Loucy (cell line): ENCODE measurements around the gene UBTF.

Experiments used
- H2AFZ ChIP-seq: fragments of 200-600 bp; sonication (generic); 2 replicates; pipeline ENCODE4 v1.6.0; 2016; ENCODE audit warnings: antibody characterized with exemption, mild to moderate bottlenecking, low read length, moderate library complexity
- H3F3A ChIP-seq: fragments of 200-600 bp; 2 replicates; pipeline ENCODE4 v1.6.0; 2016; ENCODE audit warnings: antibody characterized with exemption, low read depth, mild to moderate bottlenecking
- H3K27me3 ChIP-seq: fragments of 200-600 bp; sonication (generic); 2 replicates; pipeline ENCODE4 v1.6.1; 2014; ENCODE audit warnings: low read length, mild to moderate bottlenecking; ENCODE audit not compliant: insufficient read depth, poor library complexity, severe bottlenecking
- H3K36me3 ChIP-seq: fragments of 200-600 bp; sonication (generic); 2 replicates; pipeline ENCODE4 v1.6.1; 2016; ENCODE audit warnings: low read length; ENCODE audit not compliant: insufficient read depth
- H3K4me1 ChIP-seq: fragments of 200-600 bp; sonication (generic); 2 replicates; pipeline ENCODE4 v1.5.1; 2014; ENCODE audit warnings: low read length, mild to moderate bottlenecking; ENCODE audit not compliant: insufficient read depth, poor library complexity, severe bottlenecking
- H3K4me2 ChIP-seq: fragments of 200-600 bp; sonication (generic); 2 replicates; pipeline ENCODE4 v1.6.0; 2014; ENCODE audit warnings: antibody characterized with exemption, low read length, low read depth, mild to moderate bottlenecking; ENCODE audit not compliant: poor library complexity, severe bottlenecking
- H3K4me3 ChIP-seq: fragments of 200-600 bp; sonication (generic); 2 replicates; pipeline ENCODE4 v1.5.1; 2014; ENCODE audit warnings: low read length, mild to moderate bottlenecking, mixed read lengths; ENCODE audit not compliant: poor library complexity, severe bottlenecking
- H3K79me2 ChIP-seq: fragments of 200-600 bp; sonication (generic); 2 replicates; pipeline ENCODE4 v1.6.1; 2014; ENCODE audit warnings: low read length; ENCODE audit not compliant: insufficient read depth
- H3K9ac ChIP-seq: fragments of 200-600 bp; sonication (generic); 2 replicates; pipeline ENCODE4 v1.6.0; 2014; ENCODE audit warnings: mild to moderate bottlenecking, low read depth, low read length, moderate library complexity; ENCODE audit not compliant: poor library complexity, severe bottlenecking
- H3K9me2 ChIP-seq: fragments of 200-600 bp; sonication (generic); replicated peaks from 2 replicates; pipeline ENCODE4 v1.6.1; 2016; ENCODE audit warnings: low read depth, low read length, mixed read lengths
- H3K9me3 ChIP-seq: fragments of 200-600 bp; sonication (generic); 2 replicates; pipeline ENCODE4 v1.6.1; 2014; ENCODE audit warnings: mild to moderate bottlenecking, antibody characterized with exemption, low read length, low read depth; ENCODE audit not compliant: insufficient read depth
- H4K20me1 ChIP-seq: fragments of 200-600 bp; sonication (generic); 2 replicates; pipeline ENCODE4 v1.6.0; 2014; ENCODE audit warnings: antibody characterized with exemption, low read length, mild to moderate bottlenecking; ENCODE audit not compliant: insufficient read depth, poor library complexity, severe bottlenecking
- CTCF ChIP-seq: fragments of 200-600 bp; sonication (generic); conservative IDR thresholded peaks from 2 replicates; pipeline ENCODE4 v1.5.1; 2014; ENCODE audit warnings: mild to moderate bottlenecking, antibody characterized with exemption, low read length
- EZH2phosphoT487 ChIP-seq: fragments of 200-600 bp; IDR thresholded peaks from 2 replicates; pipeline ENCODE4 v1.6.1; 2018; ENCODE audit warnings: antibody characterized with exemption, mild to moderate bottlenecking, moderate library complexity, borderline replicate concordance

UBTF gene

GRCh38 chr17:44218344-44219107, 949 bp downstream of the UBTF start:
- Histone ChIP-seq H3K4me3 (peak overlapping the region; percentile 100), H3K36me3 (peaks cover 31% of the 10 kb centered on the region; the same call in 1 of the 2 replicates), H3K79me2 (peaks cover 70% of the 10 kb centered on the region), H2AFZ (peak overlapping the region; percentile 71), H3K4me2 (peak overlapping the region; percentile 92), H3K9ac (peak overlapping the region; percentile 98), H3F3A (no peaks in the 10 kb centered on the region), H3K9me2 (no peaks in the 10 kb centered on the region), H3K9me3 (no peaks in the 10 kb centered on the region), H3K27me3 (peaks cover 5% of the 10 kb centered on the region), H3K4me1 (peaks cover 38% of the 10 kb centered on the region), H4K20me1 (peaks cover 41% of the 10 kb centered on the region)
- TF ChIP-seq EZH2phosphoT487 = no peak
- peak; percentile 60 for TF ChIP-seq CTCF

DNA sequence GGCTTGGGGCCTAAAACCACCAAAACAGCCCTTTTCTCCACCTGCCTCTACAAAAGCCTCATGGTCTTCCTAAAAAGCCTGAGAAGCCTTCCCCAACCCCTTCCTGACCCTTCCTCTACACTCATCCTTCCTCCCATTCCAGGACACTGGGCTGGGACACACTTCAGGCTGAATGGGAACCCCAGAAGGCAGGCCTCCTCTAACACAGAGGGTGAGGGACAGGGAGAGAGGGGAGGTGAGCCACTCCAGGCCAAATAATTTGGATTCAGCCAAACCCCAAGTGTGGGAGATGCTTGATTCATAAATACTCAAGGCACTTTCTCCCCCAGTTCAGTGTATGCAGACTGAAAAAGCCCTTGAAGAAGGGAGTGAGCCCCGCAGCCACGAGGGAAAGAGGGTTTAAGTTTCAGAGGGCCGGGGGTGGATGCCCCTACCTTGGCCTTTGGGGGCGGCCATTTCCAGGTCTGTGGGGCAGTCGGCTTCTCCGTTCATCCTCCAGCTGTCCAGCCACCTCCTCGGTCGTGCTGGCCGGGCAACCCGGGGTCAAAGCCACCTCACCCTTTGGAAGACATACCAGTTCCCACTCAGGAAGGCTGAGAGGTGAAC, 1.6 kb downstream of the UBTF start:
- peaks cover 38% of the 10 kb centered on the region for H3K4me1 ChIP-seq
- peak overlapping the region; percentile 100 for H3K4me3 ChIP-seq
- H3K9ac ChIP-seq = peak overlapping the region; percentile 98
- H3K79me2 ChIP-seq = peaks cover 74% of the 10 kb centered on the region
- H3F3A ChIP-seq = no peaks in the 10 kb centered on the region
- H4K20me1 ChIP-seq = peaks cover 41% of the 10 kb centered on the region
- peaks cover 5% of the 10 kb centered on the region for H3K27me3 ChIP-seq
- peaks cover 37% of the 10 kb centered on the region; the same call in 1 of the 2 replicates for H3K36me3 ChIP-seq
- H3K9me2 ChIP-seq = no peaks in the 10 kb centered on the region
- H3K4me2 ChIP-seq = peak overlapping the region; percentile 92
- no peaks in the 10 kb centered on the region for H3K9me3 ChIP-seq
- peak overlapping the region; percentile 71 for H2AFZ ChIP-seq
- TF ChIP-seq EZH2phosphoT487 = no peak
- no peak for TF ChIP-seq CTCF

GRCh38 chr17:44216694-44217093, 2.8 kb downstream of the UBTF start:
- Histone ChIP-seq H3K27me3 (peaks cover 5% of the 10 kb centered on the region), H3K4me3 (peak overlapping the region; percentile 100), H3F3A (no peaks in the 10 kb centered on the region), H3K36me3 (peaks cover 43% of the 10 kb centered on the region; the same call in 1 of the 2 replicates), H3K9me2 (no peaks in the 10 kb centered on the region), H4K20me1 (peaks cover 41% of the 10 kb centered on the region), H3K79me2 (peaks cover 65% of the 10 kb centered on the region), H3K4me2 (peak overlapping the region; percentile 92), H2AFZ (no peak overlapping the region), H3K4me1 (peaks cover 33% of the 10 kb centered on the region), H3K9ac (peak overlapping the region; percentile 98), H3K9me3 (no peaks in the 10 kb centered on the region)
- TF ChIP-seq EZH2phosphoT487 = no peak
- no peak for TF ChIP-seq CTCF
